ENCODE results near the gene TNFSF18.

TNFSF18 gene

DNA sequence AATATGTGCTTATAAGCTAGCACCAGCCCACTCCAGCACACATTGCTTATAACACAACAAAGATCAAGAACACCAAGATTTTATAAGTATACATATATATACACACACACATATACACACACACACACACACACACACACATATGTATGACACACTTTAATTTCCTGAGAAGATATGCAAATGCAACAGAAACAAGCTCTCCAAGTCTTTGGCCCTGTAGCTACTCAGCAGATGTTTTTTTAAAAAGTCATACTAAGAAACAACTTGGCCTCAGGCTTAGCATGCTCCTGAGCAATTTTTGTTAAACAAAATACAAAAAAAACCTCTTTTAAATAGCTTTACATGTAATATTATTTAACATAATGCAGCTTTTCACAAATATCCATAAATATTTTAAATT lies 11.1 kb downstream of the TNFSF18 start:
- no peak for DNase-seq (ENCODE audit: low read depth in 3 of 3)

DNA sequence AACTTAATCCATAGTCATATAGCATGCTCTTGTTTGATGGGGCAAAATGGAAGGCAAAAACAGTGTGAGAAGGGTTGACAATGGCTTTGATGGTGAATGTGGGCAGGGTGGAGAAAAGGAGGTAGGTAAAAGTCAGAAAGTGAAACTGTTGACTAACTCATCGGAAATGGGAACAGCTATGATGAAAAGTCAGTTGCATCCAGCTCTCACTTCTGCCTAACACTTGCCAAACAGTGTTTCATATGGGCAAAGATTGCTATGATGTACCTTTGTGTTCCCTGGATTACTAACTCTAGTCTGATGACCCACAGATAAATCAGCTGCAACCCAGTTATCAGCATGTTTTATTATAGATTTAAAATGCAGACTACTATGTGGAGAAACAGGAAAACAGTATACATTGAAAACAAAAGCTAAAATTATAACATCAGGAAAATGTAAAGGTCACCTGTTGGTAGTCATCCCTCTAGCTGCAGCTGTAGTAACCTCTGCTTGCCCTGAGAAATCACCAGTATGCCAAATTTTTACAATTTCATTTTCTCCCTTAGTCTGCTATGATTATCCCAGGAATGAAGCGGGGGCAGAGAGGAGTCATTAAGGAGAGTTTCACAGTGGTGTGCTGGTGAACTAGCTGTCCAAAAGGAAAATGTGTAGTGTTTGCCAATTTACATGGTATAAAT lies 11.7 kb downstream of the TNFSF18 start:
- DNase-seq (ENCODE audit: low read depth in 3 of 3), result no peak

DNA sequence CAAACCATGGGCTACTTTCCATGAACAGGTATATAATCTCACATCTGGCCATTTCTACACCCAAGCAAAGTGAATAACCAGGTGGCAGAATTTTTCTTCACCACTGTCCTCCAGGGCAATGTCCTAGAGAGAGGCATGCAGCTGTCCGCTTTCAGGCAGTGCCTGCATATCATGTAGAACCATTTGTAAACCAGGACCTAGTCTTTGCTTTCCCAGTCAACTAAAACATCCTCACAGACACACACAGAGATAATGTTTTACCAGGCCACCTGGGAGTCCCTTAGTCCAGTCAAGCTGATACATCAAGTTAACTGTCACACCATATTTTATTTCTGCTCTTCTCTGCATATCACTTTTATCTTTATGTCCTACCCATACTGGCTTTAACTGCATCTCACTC lies 26.2 kb downstream of the TNFSF18 start:
- no peak for DNase-seq (ENCODE audit: low read depth in 3 of 3)

DNA sequence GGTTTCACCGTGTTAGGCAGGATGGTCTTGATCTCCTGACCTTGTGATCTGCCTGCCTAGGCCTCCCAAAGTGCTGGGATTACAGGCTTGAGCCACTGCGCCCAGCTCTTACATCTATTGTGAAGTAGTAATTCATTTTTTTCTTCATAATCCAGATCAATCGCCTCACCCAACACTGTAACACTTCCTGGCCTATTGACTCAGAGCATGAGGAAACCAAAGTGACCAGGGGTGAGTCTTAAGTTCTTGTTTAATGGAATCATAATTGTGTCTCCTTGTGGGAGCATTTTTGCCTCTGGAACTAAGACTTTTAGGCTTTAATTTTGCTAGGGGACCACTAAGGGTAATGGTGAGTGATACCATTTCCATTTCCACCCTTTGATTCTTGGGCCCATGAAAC lies 27.4 kb downstream of the TNFSF18 start:
- DNase-seq (ENCODE audit: low read depth in 3 of 3), result no peak

DNA sequence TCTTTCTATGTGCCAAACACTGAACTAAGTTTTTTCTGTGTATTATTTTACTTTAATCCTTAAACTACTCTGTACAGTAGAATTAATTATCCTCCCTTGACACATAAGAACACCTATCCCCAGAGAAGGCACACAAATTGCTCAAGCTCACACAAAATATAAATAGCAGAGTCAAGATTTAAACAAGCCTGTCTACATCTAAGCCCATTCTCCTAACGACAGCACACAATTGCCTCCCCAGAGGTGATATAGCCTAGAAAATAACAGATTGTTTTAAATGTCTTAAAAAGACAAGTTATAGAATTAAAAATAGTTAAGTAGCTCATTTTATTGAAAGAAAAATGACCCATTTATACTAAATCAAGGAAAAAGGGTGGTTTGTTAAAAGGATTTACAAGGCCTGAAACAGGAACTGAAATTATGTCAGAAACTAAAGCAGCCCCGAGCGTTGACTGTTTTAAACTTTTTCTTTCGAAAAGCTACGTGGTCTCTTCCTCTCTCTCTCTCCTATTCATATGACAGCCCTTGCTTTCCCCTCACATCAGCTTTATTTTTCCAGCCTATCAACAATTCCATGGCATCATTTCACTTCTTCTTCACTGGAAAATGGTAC lies 30.5 kb downstream of the TNFSF18 start:
- no peak for DNase-seq (ENCODE audit: low read depth in 3 of 3)

DNA sequence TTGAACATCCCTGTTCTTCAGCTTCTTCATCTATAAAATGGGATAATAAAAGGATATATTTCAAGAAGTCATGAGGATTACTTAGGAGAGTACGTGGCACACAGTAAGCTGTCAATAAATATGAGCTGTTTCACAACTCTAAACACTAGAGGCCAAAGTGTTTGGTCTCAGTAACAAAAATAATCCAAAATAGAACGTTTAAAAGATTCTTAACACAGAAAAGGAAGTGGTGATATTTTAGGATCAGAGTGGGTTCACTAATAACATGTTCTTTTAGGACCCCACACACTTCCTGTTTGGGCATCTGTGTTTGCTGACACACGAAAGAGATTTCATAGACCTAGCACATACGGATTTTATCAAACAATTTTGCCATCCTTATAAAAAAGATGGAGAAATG lies 32.9 kb downstream of the TNFSF18 start:
- DNase-seq (ENCODE audit: low read depth in 3 of 3), result no peak

DNA sequence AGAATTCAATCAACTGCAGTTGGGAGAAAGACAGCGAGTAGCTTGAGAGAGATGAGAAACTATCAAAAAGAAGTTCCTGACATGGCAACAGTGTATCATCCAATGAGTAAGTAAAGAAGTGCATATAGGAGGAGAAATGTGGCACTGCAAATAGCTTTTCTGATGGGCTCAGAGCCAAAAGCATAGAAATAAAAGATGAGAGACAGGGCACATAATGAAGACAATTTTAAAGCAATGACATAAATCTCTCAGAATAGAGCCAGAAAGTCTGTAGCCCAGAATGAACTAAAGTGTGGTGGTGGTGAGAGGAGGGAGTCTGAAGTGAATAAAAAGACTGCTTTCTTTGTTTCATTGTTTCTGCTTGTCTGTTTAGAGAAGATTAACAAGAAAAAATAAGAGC lies 34.3 kb downstream of the TNFSF18 start:
- DNase-seq (ENCODE audit: low read depth in 3 of 3), result no peak

DNA sequence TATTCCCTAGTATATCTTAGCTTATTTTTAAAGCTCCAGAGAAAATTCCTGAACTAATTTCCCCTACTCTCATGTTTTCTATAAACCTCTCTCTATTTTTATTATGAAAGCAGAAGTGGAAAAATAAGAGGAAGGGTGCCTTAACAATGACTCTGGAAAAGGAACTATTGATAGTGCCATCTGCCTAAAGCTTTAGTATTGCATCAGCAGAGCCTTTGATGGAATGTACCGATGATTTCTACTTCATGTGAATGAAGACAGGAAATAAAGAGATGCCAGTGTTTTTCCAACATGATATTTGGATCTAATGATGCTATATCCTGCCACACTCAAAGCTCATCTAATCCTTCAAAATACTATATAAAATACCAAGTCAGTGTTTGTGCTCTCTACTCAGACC lies 35.1 kb downstream of the TNFSF18 start:
- DNase-seq (ENCODE audit: low read depth in 3 of 3), result no peak

DNA sequence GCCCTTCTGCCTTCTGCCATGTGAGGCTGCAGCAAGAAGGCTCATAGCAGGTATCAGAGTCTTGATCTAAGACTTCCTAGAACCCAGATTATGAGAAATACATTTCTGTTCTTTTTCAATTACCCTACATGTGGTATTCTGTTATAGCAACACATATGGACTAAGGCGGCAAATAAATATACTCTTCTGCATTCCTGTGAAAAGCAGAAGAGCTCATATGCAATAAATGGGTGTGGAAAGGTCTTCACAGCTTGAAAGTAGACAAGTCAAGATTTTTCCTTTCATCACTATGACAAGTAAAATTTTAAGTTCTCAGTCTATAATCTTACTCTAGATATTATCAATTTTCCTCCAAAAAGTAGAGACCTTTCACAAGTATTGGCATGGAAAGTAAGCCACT lies 36.6 kb downstream of the TNFSF18 start:
- DNase-seq (ENCODE audit: low read depth in 3 of 3), result no peak

DNA sequence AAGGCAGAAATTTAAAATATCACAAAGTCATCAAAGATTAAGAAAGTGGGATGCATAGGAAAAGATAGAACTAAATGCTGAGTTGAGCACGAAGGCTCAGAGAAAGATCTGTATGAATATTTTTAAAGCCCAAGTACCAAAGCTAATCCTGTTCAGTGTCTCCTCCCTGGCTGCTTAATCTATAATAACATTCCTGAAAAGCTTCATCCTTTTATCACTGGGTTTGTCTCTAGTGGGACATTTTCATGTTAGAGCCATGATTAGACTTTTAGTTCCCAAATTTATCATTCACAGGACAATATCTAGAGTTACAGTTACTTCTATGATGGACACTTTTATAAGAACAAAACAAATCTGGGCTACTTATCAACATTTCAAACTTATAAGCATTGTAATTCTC lies 38.6 kb downstream of the TNFSF18 start:
- no peak for DNase-seq (ENCODE audit: low read depth in 3 of 3)

DNA sequence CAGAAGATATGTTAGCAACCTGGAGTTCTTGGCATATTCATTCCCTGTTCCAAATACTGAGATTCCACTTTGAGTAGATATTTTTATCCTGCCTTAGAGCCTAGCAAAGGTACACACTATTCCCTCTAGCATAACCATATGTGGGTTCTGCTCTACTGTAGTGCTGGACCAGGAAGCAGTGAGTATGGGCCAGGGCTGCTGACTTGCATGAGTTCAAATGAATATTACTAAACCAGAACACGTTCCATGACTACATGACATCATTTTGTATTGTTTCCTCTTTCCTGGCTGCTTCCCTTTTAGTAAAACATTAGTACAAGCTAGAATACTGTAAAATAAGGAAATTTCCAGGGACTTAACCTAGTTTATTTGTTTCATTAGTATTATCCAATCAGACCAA lies 41.1 kb downstream of the TNFSF18 start:
- no peak for DNase-seq (ENCODE audit: low read depth in 3 of 3)

DNA sequence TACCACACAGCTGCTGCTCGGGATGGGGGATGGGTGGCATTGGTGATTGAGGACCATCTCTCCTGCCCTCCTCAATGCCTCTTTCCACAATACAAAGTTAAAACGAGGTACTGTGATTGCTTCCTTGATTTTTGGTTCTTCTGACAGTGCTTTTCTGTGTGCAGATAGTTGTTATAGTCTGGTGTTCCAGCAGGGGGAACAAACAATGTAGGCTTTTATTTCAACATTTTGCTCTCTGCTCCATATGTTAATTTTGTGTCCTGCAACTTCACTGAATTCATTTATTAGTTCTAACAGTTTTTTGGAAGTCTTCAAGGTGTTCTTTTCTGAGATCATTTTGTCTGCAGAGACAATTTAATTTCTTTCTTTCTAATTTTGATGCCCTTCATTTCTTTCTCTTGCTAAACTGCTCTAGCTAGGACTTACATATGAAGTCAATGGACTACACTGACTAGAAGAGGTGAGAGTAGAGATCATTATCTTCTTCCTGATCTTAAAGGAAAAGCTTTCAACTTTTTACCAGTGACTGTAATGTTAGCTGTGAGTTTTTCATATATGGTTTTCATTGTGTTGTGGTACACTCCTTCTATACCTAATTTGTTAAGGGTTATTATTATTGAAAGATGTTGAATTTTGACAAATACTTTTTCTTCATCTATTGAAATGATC lies 45.4 kb downstream of the TNFSF18 start:
- DNase-seq (ENCODE audit: low read depth in 3 of 3), result no peak

DNA sequence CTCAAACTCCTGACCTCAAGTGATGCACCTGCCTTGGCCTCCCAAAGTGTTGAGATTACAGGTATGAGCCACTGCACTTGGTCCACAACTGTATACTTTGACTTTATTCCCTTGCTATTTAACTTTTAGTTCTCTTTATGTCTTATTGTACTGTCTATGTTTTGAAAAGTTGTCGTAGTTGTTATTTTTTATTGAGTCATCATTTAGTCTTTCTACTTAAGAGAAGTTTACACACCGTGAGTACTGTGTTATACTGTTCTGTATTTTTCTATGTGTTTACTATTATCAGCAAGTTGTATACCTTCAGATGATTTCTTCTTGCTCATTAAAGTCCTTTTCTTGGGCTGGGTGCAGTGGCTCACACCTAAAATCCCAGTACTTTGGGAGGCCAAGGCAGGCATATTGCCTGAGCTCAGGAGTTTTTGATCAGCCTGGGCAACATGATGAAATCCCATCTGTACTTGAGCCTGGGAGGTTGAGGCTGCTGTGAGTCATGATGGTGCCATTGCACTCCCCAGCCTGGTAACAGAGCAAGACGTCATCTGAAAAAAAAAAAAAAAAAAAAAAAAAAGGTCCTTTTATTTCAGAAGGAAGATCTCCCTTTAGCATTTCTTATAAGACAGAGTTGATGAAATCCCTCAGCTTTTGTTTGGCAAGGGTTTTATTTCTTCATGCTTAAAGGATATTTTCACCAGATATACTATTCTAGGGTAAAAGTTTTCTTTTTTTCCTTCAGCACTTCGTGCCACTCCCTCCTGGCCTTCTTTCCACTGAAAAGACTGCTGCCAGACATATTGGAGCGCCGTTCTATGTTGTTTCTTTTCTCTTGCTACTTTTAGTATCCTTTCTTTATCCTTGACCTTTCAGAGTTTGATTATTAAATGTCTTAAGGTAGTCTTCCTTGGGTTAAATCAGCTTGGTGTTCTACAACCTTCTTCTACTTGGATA lies 47.6 kb downstream of the TNFSF18 start:
- no peak for DNase-seq (ENCODE audit: low read depth in 3 of 3)

DNA sequence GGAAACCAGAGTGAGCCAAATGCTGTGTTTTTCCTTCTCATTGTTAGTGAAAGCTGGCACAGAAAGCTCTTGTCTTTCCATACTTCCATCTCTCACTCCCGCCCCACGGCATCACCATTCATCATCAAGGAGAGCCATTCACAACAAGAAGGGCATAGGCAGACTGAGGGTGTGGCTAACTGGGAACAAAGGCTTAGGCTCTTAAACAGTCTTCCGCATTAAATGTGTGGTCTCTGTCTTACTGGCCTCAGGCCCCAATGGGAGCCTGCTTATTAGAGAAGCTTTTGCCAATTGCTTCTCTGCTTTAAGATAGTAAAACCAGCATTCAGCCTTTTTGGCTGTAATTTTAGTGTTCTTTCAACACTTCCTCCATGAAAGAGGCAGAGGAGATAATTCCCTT lies 51.4 kb downstream of the TNFSF18 start:
- DNase-seq (ENCODE audit: low read depth in 3 of 3), result no peak

DNA sequence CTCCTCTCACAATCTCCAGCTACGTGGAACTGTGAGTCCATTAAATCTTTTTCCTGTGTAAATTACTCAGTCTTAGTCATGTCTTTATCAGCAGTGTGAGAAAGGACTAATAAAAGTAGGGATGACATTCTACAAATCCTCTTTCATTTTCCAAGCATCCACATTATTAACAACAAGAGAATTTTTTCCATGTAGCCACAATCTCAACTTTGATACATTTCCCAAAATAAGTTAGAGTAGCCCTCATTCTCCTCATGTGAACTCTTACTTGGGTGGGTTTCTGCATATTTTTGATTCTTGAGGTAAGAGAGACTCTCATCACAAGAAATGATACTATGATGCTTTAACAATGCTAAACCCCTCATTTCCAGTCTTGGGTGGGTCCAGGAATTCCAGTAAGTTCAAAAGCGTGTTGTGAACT lies 52.8 kb downstream of the TNFSF18 start:
- no peak for DNase-seq (ENCODE audit: low read depth in 3 of 3)

DNA sequence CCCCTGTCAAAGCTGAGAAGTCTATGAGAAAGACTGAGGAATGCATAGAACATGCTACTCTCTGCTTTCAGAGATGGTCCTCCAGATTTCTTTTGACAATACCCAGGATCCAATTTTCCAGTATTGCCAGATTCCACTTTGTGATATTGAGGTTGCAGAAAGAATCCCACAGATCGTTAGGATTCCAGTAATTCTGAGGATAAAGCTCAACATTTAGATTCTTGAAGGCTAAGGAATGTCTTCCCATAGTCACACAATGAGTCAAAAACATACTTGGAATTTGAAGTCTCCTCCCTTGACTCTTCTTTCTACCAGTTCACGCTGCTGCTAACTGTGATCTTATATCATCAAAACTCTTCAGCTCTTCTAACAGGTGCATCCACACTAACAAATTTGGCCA lies 57.1 kb downstream of the TNFSF18 start:
- no peak for DNase-seq (ENCODE audit: low read depth in 3 of 3)

DNA sequence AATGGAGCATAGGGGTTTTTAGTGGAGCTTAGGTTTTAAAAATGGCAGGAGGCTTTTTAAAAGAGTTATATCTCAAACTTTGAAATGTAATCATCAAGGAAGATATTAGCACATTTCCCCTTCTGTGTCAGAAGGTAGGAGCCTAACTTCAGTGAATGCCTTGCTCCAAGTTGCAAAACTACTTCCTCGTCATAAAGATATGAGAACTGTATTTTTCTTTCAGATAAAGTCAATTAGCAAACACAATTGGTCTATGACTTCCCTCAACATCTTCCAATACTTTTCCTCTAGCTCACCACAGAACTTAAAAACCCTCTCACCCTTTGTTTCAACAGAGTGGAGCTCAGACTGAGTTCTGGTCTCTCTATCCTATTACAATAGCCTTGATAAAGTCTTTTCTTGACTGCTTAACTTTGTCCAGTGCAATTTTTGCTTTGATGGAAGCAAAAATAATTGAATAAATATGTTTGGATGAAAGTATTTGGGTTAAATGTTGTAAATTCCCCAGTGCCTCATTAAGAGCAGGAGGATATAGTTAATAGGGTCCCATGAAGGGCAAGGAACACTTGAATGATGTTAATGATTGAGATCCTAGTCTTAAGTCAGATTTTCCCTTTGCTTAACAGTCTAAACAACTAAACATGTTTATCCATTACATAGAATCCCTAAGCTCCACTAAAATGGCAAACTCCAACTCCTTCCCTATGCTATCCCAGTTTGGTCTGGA lies 58.9 kb downstream of the TNFSF18 start:
- DNase-seq (ENCODE audit: low read depth in 3 of 3), result no peak

DNA sequence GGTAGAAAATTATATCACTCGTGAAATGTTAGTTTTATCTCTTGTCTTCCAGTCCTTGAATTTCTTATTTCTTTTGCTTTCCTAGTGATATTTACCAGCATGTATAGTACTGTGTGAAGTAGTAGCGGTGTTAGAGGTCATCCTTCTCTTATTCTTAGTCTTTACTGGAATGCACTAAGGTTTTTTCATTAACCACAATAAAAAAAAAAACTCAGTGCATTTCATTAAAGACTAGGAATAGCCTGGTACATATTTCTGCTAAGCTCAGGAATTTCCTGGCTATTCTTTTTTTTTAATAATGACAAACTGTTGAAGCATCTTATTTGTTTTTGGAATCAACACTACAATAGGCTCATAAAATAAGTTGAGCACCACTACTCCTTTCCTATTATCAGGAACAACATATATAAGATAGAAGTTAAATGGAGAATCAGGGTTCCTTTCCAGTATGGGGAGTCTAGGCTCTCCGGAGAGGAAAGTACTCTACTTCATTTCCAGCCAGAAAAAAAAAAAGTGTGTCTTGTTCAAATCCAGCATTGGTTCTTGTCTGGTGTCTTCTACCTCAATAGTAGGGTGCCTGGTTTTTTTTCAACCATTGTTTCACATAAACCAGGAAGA lies 60.0 kb downstream of the TNFSF18 start:
- no peak for DNase-seq (ENCODE audit: low read depth in 3 of 3)
